LNCaP clone FGC (cell line): ENCODE results near the gene SCUBE2.
A peak's percentile ranks its signal among the peaks of the same experiment; 100 is the strongest.
"Not testable (repeated sequence)": the region's sequence is repeated elsewhere in the genome, so short reads cannot be mapped to it uniquely, and the experiment has no call there.

ENCODE experiments used
- DNase-seq: peaks from one replicate; pipeline ENCODE4 v3.0.0-alpha.2; 2011; ENCODE audit warnings: low read depth
- H3K4me3 ChIP-seq: 2 replicates; pipeline ENCODE4 v1.5.1; 2011; ENCODE audit warnings: mild to moderate bottlenecking, low read depth, low read length, control low read depth
- TF ChIP-seq, protein P1 (sequence below): IDR thresholded peaks from 2 replicates; pipeline ENCODE4 v1.5.1; 2012; ENCODE audit warnings: mild to moderate bottlenecking; ENCODE audit not compliant: control insufficient read depth, insufficient read depth; ENCODE audit errors: extremely low read depth

Gene SCUBE2

DNA sequence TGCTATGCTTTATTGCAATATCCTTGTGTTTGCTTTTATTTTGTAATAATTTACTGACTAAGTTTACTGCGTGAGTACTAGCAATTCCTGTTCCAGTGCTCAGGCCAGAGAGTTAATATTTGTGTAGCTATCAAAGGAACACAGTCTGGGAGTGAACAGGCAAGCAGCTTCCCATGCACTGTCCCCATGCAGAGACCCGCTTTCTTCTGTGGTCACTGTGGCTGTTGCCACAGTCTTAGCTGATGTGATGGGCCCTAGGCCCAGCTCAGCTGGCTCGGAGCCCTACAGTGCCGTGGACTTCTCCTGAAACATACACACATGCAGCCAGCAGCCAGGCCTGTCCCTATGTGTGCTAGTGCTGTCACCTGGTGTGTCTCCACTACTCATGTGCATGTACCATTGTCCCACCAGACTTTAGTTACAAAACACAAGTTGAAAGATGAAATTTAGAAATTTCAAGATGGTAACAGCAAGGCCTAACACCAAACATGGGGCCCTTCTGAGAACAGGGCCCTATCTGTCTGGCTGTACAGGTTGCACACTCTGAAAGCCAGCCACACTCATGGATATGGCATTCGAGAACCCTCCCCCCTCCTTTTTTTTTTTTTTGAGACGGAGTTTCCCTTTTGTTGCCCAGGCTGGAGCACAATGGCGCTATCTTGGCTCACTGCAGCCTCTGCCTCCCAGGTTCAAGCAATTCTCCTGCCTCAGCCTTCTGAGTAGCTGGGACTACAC, 12.3 kb upstream of the SCUBE2 start:
- no peak overlapping the region for H3K4me3 ChIP-seq
- TF ChIP-seq, protein P1, sequence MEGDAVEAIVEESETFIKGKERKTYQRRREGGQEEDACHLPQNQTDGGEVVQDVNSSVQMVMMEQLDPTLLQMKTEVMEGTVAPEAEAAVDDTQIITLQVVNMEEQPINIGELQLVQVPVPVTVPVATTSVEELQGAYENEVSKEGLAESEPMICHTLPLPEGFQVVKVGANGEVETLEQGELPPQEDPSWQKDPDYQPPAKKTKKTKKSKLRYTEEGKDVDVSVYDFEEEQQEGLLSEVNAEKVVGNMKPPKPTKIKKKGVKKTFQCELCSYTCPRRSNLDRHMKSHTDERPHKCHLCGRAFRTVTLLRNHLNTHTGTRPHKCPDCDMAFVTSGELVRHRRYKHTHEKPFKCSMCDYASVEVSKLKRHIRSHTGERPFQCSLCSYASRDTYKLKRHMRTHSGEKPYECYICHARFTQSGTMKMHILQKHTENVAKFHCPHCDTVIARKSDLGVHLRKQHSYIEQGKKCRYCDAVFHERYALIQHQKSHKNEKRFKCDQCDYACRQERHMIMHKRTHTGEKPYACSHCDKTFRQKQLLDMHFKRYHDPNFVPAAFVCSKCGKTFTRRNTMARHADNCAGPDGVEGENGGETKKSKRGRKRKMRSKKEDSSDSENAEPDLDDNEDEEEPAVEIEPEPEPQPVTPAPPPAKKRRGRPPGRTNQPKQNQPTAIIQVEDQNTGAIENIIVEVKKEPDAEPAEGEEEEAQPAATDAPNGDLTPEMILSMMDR, result 0 out of 2 replicates have a peak, but pooled peaks have one; percentile 3
- DNase-seq, result peak; percentile 96

DNA sequence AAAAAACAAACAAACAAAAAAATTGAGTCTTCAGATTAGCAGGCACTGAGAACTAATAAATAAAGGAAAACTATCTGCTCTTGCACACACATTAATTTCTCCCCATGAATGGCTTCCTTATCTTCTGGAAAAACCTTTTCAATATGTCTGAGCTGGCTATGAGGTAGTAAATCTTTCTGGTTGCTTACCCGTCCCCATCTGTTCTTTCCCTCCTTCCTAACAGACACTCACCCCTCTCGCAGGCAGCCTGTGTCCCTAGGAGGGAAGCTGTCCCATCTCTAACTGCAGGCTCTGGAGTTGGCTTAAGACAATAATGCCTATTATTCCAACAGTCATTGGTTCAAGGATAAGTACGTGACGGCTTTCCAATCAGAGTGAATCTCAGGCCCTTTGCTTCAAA, 8.2 kb upstream of the SCUBE2 start:
- H3K4me3 ChIP-seq, result no peak overlapping the region
- DNase-seq, result no peak
- TF ChIP-seq, protein P1, result no peak

DNA sequence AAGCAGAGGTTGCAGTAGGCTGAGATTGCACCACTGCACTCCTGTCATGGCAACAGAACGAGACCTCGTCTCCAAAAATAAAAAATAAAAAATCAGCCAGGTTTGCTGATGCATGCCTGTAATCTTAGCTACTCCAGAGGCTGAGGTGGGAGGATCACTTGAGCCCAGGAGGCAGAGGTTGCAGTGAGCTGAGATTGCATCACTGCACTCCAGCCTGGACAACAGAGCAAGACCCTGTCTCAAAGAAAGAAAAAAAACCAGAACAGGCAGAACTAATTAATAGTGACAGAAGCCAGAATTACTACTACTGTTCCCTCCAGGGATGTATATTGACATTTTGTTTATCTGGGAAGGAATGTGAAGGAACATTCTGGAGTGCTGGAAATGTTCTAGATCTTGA, 7.1 kb upstream of the SCUBE2 start:
- DNase-seq, H3K4me3 ChIP-seq: not testable (repeated sequence)

DNA sequence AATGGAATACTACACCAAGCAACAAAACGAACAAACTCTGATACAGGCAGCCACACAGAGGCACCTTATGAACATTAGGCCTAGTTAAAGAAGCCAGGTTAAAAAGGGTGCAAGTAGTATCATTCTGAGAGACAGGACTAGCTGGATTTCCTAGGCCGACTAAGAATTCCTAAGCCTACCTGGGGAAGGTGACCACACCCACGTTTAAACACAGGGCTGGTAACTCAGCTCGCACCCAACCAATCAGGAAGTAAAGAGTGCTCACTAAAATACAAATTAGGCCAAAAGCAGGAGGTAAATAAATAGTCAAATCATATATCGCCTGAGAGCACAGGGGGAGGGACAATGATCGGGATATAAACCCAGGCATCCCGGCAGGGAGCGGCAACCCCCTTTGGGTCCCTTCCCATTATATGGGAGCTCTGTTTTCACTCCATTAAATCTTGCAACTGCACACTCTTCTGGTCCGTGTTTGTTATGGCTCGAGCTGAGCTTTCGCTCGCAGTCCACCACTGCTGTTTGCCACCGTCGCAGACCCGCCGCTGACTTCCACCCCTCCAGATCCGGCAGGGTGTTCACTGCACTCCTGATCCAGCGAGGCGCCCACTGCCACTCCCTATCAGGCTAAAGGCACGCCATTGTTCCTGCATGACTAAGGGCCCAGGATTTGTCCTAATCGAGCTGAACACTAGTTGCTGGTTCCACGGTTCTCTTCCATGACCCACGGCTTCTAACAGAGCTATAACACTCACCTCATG, 6.0 kb upstream of the SCUBE2 start:
- not testable (repeated sequence) for DNase-seq, H3K4me3 ChIP-seq

DNA sequence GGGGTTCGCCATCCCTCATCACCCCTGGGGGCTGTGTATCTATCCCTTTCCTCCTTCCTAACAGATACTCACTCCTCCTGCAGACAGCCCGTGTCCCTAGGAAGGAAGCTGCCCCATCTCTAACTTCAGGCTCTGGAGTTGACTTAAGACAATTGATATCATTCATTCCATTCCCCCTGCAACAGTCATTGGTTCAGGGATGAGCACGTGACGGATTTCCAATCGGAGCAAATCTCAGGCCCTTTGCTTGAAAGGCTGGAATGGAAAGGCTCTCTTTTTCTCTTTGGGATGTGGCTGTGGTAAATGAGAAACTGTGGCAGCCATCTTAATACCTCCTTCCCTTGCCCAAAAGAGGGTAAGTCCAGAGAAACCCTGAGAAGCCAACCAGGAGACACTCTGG, 5.0 kb upstream of the SCUBE2 start:
- TF ChIP-seq, protein P1, result no peak
- no peak for DNase-seq
- no peak overlapping the region for H3K4me3 ChIP-seq

DNA sequence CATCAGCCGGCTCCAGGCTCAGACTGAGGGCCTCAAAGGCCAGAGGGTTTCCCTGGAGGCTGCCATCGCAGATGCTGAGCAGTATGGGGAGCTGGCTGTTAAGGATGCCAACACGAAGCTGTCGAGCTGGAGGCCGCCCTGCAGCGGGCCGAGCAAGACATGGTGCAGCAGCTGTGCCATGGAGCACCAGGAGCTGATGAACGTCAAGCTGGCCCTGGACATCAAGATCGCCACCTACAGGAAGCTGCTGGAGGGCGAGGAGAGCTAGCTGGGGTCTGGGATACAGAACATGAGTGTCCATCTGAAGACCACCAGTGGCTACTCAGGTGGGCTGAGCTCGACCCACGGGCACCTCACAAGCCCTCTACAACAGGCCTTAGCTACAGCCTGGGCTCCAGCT, 4.0 kb upstream of the SCUBE2 start:
- DNase-seq, result no peak
- TF ChIP-seq, protein P1, result peak; percentile 21; the same call in 1 of the 2 replicates

DNA sequence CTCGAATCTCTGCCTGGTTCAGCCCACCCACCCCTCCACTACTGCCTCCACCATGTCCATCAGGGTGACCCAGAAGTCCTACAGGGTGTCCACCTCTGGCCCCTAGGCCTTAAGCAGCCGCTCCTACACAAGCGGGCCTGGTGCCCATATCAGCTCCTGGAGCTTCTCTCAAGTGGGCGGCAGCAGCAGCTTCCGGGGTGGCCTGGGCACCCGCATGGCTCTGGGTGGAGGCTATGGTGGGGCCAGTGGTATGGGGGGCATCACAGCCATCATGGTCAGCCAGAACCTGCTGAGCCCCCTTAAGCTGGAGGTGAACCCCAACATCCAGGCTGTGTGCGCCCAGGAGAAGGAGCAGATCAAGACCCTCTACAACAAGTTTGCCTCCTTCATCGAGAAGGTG, 3.0 kb upstream of the SCUBE2 start:
- TF ChIP-seq, protein P1, result no peak
- H3K4me3 ChIP-seq, result no peak overlapping the region
- DNase-seq, result no peak

More for the DNA sequence above, 4.0 kb upstream of the SCUBE2 start:
- H3K4me3 ChIP-seq, result no peak overlapping the region
